ENCODE measurements around the gene C8G. TPM values are rescaled to one million over a fixed set of nuclear protein-coding genes. Genes with fewer than 3 reads are reported as not detected.

C8G gene
- total and polyA plus RNA-seq, 2 of the 8 experiments (the other 6 are each of a cell fraction or from before 2014, with no cell fraction given), result 0.62 to 0.80 TPM

DNA sequence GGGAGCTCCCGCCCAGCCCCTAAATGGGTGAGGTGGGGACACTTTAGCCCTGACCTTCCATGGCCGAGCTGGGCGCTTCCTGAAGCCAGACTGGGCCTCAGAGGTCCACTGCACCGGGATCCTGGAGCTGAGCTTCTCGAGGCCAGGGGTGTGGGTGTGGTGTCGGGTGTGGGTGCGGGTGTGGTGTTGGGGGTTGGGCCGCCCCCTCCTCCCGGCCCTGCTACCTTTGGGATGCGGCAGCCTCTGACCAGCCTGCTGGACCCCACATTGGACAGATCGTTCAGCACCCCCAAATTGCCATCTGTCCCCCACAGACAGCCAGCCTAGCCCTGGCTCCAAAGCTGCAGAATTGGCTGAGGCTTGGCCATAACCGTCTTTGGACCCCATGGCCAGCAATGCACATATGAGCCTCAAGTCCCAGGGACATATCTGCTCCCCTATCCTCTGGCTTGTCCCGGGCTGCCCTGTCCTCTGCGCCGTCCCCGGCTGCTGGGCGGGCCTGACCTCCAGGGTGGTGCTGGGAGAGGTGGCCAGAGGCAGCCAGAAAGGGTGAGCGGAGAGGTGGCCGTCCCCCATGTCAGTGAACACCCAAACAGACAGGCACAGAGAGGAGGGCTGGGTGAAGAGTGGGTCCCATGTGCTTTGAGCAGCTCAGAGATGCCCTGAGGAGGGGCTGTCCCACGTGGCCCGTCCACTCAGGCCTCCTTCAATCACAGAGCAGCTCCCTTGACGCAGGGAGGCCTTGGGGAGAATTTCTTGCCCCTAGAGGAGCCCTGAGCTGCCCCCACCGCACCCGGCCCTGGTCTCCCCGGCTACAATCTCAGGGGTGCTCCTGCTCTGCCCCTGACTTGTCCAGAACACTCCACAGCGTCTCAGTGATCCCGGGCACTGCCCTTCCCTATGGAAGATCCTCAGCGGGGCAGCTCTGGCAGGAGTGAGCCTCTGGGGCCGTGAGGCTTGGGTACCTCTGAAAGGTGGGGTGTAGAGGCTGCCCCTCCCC lies 28.9 kb downstream of the C8G start:
- DNase-seq (ENCODE audit: low read depth in 1 of 2, low spot score in 2 of 2) (no peak), FAIRE-seq (no peak)
- WGBS, 2 experiments (ENCODE audit: extremely low coverage in 1 of 2, insufficient coverage in 1 of 2, insufficient read length in 1 of 2, insufficient replicate concordance in 2 of 2, low coverage in 1 of 2, low lambda C conversion rate in 2 of 2, missing lambda C conversion rate in 1 of 2), result 87% methylated on average over 23 of the region's 29 CpGs; no CpG with 5 or more reads in 1 of the 2 experiments
- Histone ChIP-seq H2BK20ac (ENCODE audit: low read length) (no peak overlapping the region), H3K27me3 (replicated peaks in 1 of 4; ENCODE audit: control insufficient read depth in 3 of 4, extremely low read depth in 1 of 4, insufficient read depth in 3 of 4, low read length in 3 of 4) (peaks cover 0 to 5% (median 2%) of the 10 kb centered on the region in 4 experiments; a peak in 2 of 7 replicates), H3K23ac (ENCODE audit: insufficient read length) (no peak overlapping the region), H3K4me3 (ENCODE audit: extremely low read depth in 1 of 4, insufficient read depth in 2 of 4, low read depth in 3 of 4, low read length in 4 of 4) (no peak overlapping the region), H3K79me1 (ENCODE audit: low read depth, low read length) (no peaks in the 10 kb centered on the region), H4K8ac (ENCODE audit: extremely low read depth, insufficient read depth, low read length) (peak overlapping the region; percentile 79; the same call in 1 of the 2 replicates), H3K4me1 (replicated peaks in 1 of 4; ENCODE audit: control insufficient read depth in 3 of 4, insufficient read depth in 4 of 4, low read length in 3 of 4) (peaks cover 0 to 11% (median 4%) of the 10 kb centered on the region in 4 experiments; a peak in 5 of 7 replicates), H2BK5ac (ENCODE audit: low read depth, low read length) (no peak overlapping the region), H2BK15ac (ENCODE audit: low read length) (no peak overlapping the region), H3K9me3 (ENCODE audit: insufficient read depth in 2 of 2, low read depth in 1 of 2, low read length in 1 of 2) (no peaks in the 10 kb centered on the region), H3K36me3 (ENCODE audit: control insufficient read depth in 2 of 4, insufficient read depth in 4 of 4, low read length in 3 of 4) (no peaks in the 10 kb centered on the region), H2BK120ac (replicated peaks; ENCODE audit: low read depth, low read length) (no peak overlapping the region), H3K9ac (replicated peaks in 1 of 4; ENCODE audit: extremely low read depth in 1 of 4, low read depth in 3 of 4, low read length in 3 of 4) (no peak overlapping the region), H4K20me1 (replicated peaks in 1 of 2; ENCODE audit: control insufficient read depth in 1 of 2, insufficient read depth in 2 of 2, low read length in 2 of 2) (peaks cover 0 to 2% of the 10 kb centered on the region in 2 experiments), H3K4ac (replicated peaks; ENCODE audit: insufficient read length, low read depth, low read length) (no peak overlapping the region), H4K5ac (ENCODE audit: insufficient read length, low read depth, low read length) (no peak overlapping the region), H3K18ac (ENCODE audit: extremely low read depth, low read length) (no peak overlapping the region), H2AFZ (ENCODE audit: low read length) (no peak overlapping the region), H2AK5ac (ENCODE audit: low read depth, low read length) (no peak overlapping the region), H3K79me2 (ENCODE audit: control insufficient read depth in 1 of 2, insufficient read depth in 2 of 2, low read length in 2 of 2) (no peaks in the 10 kb centered on the region), H2BK12ac (ENCODE audit: low read depth, low read length) (no peak overlapping the region), H3K23me2 (ENCODE audit: low read depth, low read length) (peaks cover 8% of the 10 kb centered on the region; the same call in 1 of the 2 replicates), H4K91ac (replicated peaks; ENCODE audit: insufficient read length, low read length) (no peak overlapping the region), H3K56ac (replicated peaks; ENCODE audit: insufficient read length, low read depth, low read length) (no peak overlapping the region), H3K4me2 (ENCODE audit: insufficient read depth in 1 of 2, low read depth in 2 of 2, low read length in 2 of 2) (no peak overlapping the region), H3K14ac (ENCODE audit: insufficient read length) (no peak overlapping the region), H3K27ac (ENCODE audit: low read depth, low read length) (no peak overlapping the region)
- ChIA-PET CTCF (ENCODE audit: partially characterized antibody) (interaction anchor here (0.6 to 9.4 kb wide), 24 partner anchors 9 to 1370 kb away, joined by 3 to 45 read pairs (median 6); partner anchors contain the start of genes ABCA2, CLIC3, LCN12 and SAPCD2), POLR2A (ENCODE audit: partially characterized antibody) (interaction anchor here (1.4 to 2.8 kb wide), 3 partner anchors 8 to 22 kb away, joined by 3 to 10 read pairs (median 5); partner anchors contain the start of gene CLIC3)
- TF ChIP-seq SP2 (IDR thresholded peaks at IDR 0.05; ENCODE audit: low read length) (no peak), RAD21 (IDR thresholded peaks at IDR 0.05 in 1 of 2, conservative IDR thresholded peaks at IDR 0.05 in 1 of 2; ENCODE audit: low read depth in 2 of 2, low read length in 2 of 2) (no peak), CHD2 (IDR thresholded peaks at IDR 0.05; ENCODE audit: low read length) (no peak), SP4 (IDR thresholded peaks at IDR 0.05; ENCODE audit: low read length) (no peak), NRF1 (IDR thresholded peaks at IDR 0.05; ENCODE audit: low read depth, low read length) (no peak), YY1 (IDR thresholded peaks at IDR 0.05; ENCODE audit: low read depth, low read length) (no peak), PHF8 (conservative IDR thresholded peaks at IDR 0.05; ENCODE audit: low read depth, low read length) (no peak), BACH1 (IDR thresholded peaks at IDR 0.05; ENCODE audit: low read length) (no peak), GABPA (IDR thresholded peaks at IDR 0.05; ENCODE audit: borderline replicate concordance, insufficient read depth, low read length) (no peak), JUN (IDR thresholded peaks at IDR 0.05; ENCODE audit: low read depth, low read length) (no peak)
